NCI-H1436 (cell line): Measurements from ENCODE around the gene LRRC10B.

Experiments
- DNase-seq: peaks from one replicate; lab custom pipeline; 2025; lab: John Stamatoyannopoulos, UW

The LRRC10B gene

DNA sequence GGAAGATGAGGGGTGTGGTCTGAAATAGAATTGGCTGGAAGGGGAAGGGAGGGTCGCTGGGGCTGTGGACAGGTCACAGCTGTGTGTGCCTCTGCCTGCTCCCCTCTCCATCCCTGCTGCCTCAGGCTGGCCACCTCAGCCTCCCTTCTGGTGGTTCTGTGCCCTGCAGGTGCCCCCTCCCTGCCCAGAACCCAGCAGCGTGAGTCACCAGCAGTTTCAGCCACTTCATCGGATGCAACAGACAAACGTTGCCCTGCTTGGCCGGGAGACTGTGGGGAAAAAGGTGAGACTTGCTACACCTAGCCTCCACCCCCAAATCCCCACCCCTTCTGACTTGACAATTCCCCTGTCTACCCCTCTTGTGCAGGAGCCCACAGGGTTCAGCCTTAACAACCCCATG, 21.8 kb upstream of the LRRC10B start:
- no peak for DNase-seq

DNA sequence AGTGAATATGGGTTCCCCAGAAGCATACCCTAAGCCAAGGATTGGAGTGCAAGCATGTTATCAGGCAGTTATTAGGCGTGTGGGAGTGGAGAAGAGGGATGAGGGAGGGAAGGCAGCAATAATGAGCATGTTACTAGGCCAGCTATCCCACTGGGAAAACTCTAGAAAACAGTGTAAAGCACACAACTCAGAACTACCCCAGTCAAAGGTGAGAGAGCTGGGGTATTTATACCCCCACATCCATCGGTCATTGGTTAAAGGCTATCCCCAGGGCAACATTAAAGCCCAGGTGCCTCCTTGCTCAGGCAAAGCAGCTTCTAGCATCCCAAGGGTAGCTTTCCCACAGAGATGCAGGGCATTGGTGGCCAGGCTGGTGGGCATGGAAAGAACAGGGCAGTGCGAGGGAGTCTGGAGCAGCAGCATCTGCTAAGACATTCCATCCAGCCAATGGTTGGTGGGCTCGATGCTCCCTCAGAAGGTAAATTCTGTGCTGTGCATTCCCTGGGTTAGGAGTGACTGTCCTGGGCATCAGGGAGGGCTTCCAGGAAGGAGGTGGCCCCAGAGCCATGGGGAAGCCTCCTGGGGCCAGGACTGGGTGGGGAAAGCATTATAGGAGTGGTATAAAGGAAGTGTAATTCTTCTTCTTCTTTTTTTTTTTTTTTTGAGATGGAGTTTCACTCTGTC, 21.1 kb upstream of the LRRC10B start:
- DNase-seq = no peak

DNA sequence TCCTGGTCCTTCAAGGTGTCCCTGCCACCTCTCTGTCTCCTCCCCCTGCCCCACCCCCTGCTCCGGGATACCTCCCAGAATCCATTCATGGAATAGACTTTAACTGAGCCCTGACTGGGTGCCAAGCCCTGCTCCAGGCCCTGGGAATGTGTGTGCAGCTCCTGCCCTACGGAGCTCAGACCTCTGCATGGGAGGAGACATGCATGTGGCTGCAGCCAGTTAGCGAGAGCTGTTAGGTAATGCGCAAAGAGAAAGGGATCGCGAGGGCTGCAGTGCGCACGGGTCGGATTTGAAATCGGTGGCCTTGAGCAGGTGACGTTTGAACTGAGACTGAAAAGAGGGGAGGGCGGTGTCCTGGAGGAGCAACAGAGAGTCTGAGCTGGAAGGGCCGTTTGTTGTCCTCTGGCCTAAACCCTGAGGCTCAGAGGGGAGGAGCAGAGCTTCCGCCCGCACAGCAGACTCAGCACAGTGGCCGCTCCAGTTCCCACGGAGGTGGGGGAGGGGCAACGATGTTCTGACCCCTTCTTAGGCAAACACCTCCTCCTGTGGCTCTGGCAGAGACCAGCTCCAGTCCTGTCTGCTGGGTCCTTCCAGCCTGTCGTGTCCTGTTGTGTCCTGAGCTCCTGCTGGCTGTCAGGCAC, 19.8 kb upstream of the LRRC10B start:
- DNase-seq = no peak

GRCh38 chr11:61489833-61490721, 18.5 kb upstream of the LRRC10B start:
- no peak for DNase-seq

- no peak for DNase-seq
Measured at GRCh38 chr11:61491736-61492395, 16.7 kb upstream of the LRRC10B start.

- DNase-seq = no peak
Measured at GRCh38 chr11:61494381-61494961, 14.1 kb upstream of the LRRC10B start.

GRCh38 chr11:61495801-61496601, 12.5 kb upstream of the LRRC10B start:
- no peak for DNase-seq

DNA sequence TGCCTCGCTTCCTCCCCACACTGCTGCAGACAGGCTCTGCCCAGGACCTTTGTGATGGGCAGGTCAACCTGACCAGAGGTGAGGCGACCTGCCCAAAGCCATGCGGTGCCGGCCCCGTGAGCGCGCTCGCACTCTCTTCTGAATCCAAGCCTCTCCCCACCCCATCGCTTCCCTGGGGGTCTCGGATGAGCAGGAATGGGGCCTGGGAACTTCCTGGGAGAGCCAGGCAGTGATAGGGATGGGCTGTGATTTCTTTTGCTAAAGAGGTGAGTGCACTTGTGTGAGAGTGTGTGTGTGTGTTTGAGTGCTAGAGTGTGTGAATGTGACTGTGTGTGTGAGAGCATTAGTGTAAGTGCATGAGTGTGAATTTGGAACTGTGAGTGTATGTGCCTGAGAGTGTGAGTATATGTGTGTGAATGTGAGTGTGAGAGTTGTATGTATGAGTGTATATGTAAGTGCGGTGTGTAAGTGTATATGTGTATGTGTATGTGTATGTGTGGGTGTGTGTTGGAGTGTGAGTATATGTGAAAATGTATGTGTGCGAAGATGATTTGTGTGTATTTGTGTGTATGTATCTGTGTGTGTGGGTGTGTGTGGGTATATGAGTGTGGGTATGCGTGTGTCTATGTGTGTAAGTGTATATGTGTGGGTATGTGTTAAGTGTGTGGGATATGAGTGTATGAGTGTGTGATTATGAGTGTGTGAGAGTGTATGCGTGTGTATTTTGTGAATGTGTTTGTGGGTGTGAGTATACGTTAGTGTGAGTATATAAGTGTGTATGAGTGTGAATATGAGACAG, 11.7 kb upstream of the LRRC10B start:
- DNase-seq = no peak

- no peak for DNase-seq
Measured at GRCh38 chr11:61497473-61497872, 11.1 kb upstream of the LRRC10B start.

GRCh38 chr11:61497876-61498275, 10.7 kb upstream of the LRRC10B start:
- no peak for DNase-seq

- no peak for DNase-seq
Measured at GRCh38 chr11:61498767-61499341, 9.7 kb upstream of the LRRC10B start.

DNA sequence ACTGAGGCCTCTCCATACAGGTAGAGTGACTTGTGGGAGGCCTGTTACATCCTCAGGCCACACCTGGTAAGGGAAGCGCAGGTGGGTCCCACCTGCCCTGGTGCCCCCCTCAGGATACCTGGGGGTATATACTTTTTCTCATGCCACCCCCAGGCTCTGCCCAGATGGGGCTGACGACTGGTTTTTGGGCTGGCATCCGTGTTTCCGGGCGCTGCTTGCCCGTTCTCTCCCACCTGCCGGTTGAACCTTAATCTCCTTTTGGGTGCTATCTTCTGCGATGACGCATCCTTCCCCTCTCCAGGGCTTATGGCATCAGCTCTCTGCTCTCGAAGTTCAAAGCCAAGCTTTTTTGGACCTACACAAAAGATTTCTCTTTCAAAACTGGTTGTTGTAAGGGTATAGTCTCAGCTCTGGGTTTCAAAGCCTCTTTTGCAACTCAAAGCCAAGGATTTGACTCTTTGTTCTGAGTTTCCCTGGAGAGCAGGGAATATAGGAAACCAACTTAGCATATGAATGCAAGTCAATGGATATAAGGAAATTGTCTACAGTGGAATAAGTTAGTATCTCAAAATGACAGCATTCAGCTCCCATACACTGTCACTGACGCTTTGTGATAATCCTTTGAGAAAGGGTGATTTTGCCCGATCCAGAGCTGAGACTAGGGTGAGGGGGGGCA, 8.6 kb upstream of the LRRC10B start:
- no peak for DNase-seq

DNA sequence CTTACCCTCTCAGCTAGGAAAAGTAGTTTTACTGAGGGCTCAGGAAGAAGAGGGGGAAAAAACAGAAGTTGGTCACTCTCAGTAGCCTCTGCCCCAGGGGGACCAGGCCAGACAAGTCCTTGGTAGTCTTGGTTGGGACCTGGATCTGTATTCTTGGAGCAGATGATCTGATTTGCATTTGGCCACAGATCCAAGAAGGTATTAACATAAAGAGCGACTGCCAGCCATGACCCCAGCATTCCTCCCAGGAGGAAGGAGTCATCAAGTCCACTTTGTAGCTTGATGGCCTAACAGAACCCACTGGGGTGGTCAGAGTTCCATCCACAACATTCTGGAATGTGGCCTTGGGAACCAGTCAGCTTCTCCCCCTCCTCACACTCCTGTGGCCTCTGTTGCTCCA, 6.0 kb upstream of the LRRC10B start:
- no peak for DNase-seq

- no peak for DNase-seq
Measured at GRCh38 chr11:61503135-61503770, 5.3 kb upstream of the LRRC10B start.

GRCh38 chr11:61505106-61505505, 3.4 kb upstream of the LRRC10B start:
- DNase-seq = no peak

GRCh38 chr11:61505640-61506155, 2.9 kb upstream of the LRRC10B start:
- DNase-seq = no peak

DNA sequence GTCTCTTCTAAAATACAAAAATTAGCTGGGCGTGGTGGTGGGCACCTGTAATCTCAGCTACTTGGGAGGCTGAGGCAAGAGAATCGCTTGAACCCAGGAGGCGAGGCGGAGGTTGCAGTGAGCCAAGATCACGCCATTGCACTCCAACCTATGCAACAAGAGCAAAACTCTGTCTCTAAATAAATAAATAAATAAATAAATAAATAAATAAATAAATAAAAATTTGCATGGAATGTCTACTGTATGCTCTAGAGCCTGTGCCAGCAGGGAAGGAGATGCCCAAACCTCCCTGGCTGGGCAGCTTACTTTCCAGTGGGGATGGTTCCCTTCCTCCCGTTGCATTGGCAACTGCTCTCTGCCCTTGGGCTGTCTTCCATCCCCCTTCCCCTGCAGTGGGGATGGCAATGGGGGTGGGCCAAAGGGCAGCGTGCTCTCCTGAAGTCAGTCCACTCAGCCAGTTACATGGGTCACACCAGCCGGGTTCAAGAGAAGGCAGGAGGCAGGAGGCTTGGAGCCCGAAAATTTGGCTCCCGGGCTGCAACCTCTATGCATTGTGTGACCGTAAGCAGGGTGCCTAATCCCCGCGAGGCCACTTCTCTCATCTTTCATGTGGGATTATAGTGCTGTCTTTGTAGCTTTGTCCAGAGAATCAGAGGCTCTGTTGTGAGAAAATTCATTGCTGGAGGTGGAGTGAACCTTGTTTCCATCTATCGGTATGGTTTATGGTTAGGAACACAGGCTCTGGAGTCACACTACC, 1.4 kb upstream of the LRRC10B start:
- no peak for DNase-seq
